NCI-H748 treated with DMSO at 0.1 percent for 48 hours (cell line): ENCODE results near the gene PDE6G.

ENCODE experiments used
- DNase-seq: peaks from one replicate; lab custom pipeline; 2025; lab: John Stamatoyannopoulos, UW

The PDE6G gene

GRCh38 chr17:81656118-81656743 is at the start of gene PDE6G:
TSS of gene PDE6G (minus strand) at chr17:81656542. CDS start at chr17:81653305, 3,237 bp downstream.
- DNase-seq = no peak

- DNase-seq = no peak
Observed at GRCh38 chr17:81705518-81706231, 49.3 kb upstream of the PDE6G start.

GRCh38 chr17:81703747-81704654 is 47.7 kb upstream of the PDE6G start:
- DNase-seq = no peak

GRCh38 chr17:81702934-81703746 is 46.8 kb upstream of the PDE6G start, which contains the start of gene MRPL12:
TSS of gene MRPL12 (plus strand) at chr17:81703367. CDS start at chr17:81703502, 135 bp downstream.
- peak; percentile 82 for DNase-seq

GRCh38 chr17:81701288-81702071 is 45.1 kb upstream of the PDE6G start:
- no peak for DNase-seq

GRCh38 chr17:81700353-81701287 is 44.3 kb upstream of the PDE6G start:
- no peak for DNase-seq

- no peak for DNase-seq
Observed at GRCh38 chr17:81697261-81698044, 41.1 kb upstream of the PDE6G start.

- DNase-seq = no peak
Observed at GRCh38 chr17:81696218-81696941, 40.0 kb upstream of the PDE6G start.

- no peak for DNase-seq
Observed at GRCh38 chr17:81695801-81696200, 39.5 kb upstream of the PDE6G start.

- DNase-seq = no peak
Observed at GRCh38 chr17:81695211-81695610, 38.9 kb upstream of the PDE6G start.

GRCh38 chr17:81694810-81695209 is 38.5 kb upstream of the PDE6G start:
- DNase-seq = no peak

GRCh38 chr17:81693509-81694210 is 37.3 kb upstream of the PDE6G start:
- no peak for DNase-seq

- DNase-seq = no peak
Observed at GRCh38 chr17:81691608-81692007, 35.3 kb upstream of the PDE6G start.

- DNase-seq = no peak
Observed at GRCh38 chr17:81691196-81691595, 34.9 kb upstream of the PDE6G start.

GRCh38 chr17:81690549-81690948 is 34.2 kb upstream of the PDE6G start:
- DNase-seq = no peak

GRCh38 chr17:81690066-81690465 is 33.7 kb upstream of the PDE6G start:
- no peak for DNase-seq

- no peak for DNase-seq
Observed at GRCh38 chr17:81688616-81689015, 32.3 kb upstream of the PDE6G start.
